ENCODE measurements around the gene ST8SIA3. TPM values are rescaled to one million over a fixed set of nuclear protein-coding genes. Genes with fewer than 3 reads are reported as not detected.

ST8SIA3 gene
- total RNA-seq = not detected in 2 replicates

GRCh38 chr18:57352271-57352701, at the start of gene ST8SIA3:
TSS of gene ST8SIA3 (plus strand) at chr18:57352557. CDS start at chr18:57352847, 290 bp downstream.

Other genes starting within 250 kb of the ST8SIA3 start
- gene BOD1L2, start 205.5 kb upstream of the ST8SIA3 start, total RNA-seq = not detected in 2 replicates
- under 0.01 TPM in 1 of 2 replicates, not detected in the other for gene ONECUT2, start 82.8 kb downstream of the ST8SIA3 start, total RNA-seq
- 39.4 and 45.3 TPM in 2 replicates for gene FECH, start 234.1 kb downstream of the ST8SIA3 start, total RNA-seq

Data from hair follicle dermal papilla cell (primary cell).